ENCODE results near the gene TADA3.
A peak's percentile ranks its signal among the peaks of the same experiment; 100 is the strongest.
"Not testable (repeated sequence)": the region's sequence is repeated elsewhere in the genome, so short reads cannot be mapped to it uniquely, and the experiment has no call there.

The TADA3 gene

GRCh38 chr3:9783954-9784353 lies 8.3 kb downstream of the TADA3 start:
- ATAC-seq, result no peak

GRCh38 chr3:9782770-9783169 lies 9.5 kb downstream of the TADA3 start:
- no peak for ATAC-seq

- no peak for ATAC-seq
These were observed 10.2 kb downstream of the TADA3 start for GRCh38 chr3:9781978-9782603.

GRCh38 chr3:9781551-9781950 lies 10.7 kb downstream of the TADA3 start:
- ATAC-seq, result no peak

GRCh38 chr3:9780910-9781309 lies 11.4 kb downstream of the TADA3 start:
- no peak for ATAC-seq

- no peak for ATAC-seq
These were observed 11.8 kb downstream of the TADA3 start for GRCh38 chr3:9780458-9780812.

- peak; percentile 6 to 33 for ATAC-seq
These were observed 12.4 kb downstream of the TADA3 start for GRCh38 chr3:9779721-9780457.

GRCh38 chr3:9779075-9779593 lies 13.1 kb downstream of the TADA3 start:
- no peak for ATAC-seq

GRCh38 chr3:9778143-9779074 lies 13.9 kb downstream of the TADA3 start:
- peak; percentile 96 to 97 for ATAC-seq

- peak; percentile 34 to 39 for ATAC-seq
These were observed 14.6 kb downstream of the TADA3 start for GRCh38 chr3:9777694-9778021.

GRCh38 chr3:9776896-9777693 lies 15.2 kb downstream of the TADA3 start:
- ATAC-seq, result no peak

- ATAC-seq, result not testable (repeated sequence)
These were observed 21.3 kb downstream of the TADA3 start for GRCh38 chr3:9771007-9771406.

GRCh38 chr3:9770276-9770812 lies 21.9 kb downstream of the TADA3 start:
- no peak for ATAC-seq

GRCh38 chr3:9769426-9770275 lies 22.6 kb downstream of the TADA3 start, which contains the start of gene CAMK1:
Gene CAMK1, minus strand, starts transcription at chr3:9769947. Its CDS starts 2,198 bp downstream, at chr3:9767749.
- peak; percentile 97 to 98 for ATAC-seq

GRCh38 chr3:9769012-9769411 lies 23.3 kb downstream of the TADA3 start:
- no peak for ATAC-seq

- no peak for ATAC-seq
These were observed 24.0 kb downstream of the TADA3 start for GRCh38 chr3:9768141-9768775.

GRCh38 chr3:9767418-9767817 lies 24.9 kb downstream of the TADA3 start:
- no peak for ATAC-seq

- ATAC-seq, result no peak
These were observed 26.4 kb downstream of the TADA3 start for GRCh38 chr3:9765865-9766264.

- no peak for ATAC-seq
These were observed 29.4 kb downstream of the TADA3 start for GRCh38 chr3:9762871-9763270.

GRCh38 chr3:9761919-9762318 lies 30.4 kb downstream of the TADA3 start:
- ATAC-seq, result no peak

Measured in activated CD4-positive, CD25-positive, alpha-beta regulatory T cell treated with anti-CD3 and anti-CD28 coated beads, Interleukin-2, amount 50 U/mL, for 24 hours (primary cell).